Osteoblast (primary cell): ENCODE measurements around the gene KDM6B. TPM values are rescaled to one million over a fixed set of nuclear protein-coding genes. Genes with fewer than 3 reads are reported as not detected.

Source experiments
- DNase-seq: peaks from one replicate; pipeline ENCODE4 v3.0.0; 2011; ENCODE audit warnings: low spot score, mixed read lengths; ENCODE audit not compliant: insufficient read length; ENCODE audit errors: missing footprints
- H2AFZ ChIP-seq: 2 replicates; pipeline ENCODE4 v1.6.0; 2011; ENCODE audit warnings: mild to moderate bottlenecking, low read length
- H3K27ac ChIP-seq: 2 replicates; pipeline ENCODE4 v1.5.1; 2011; ENCODE audit warnings: mild to moderate bottlenecking, low read depth, low read length, moderate library complexity
- H3K27me3 ChIP-seq: 2 replicates; pipeline ENCODE4 v1.6.0; 2012; ENCODE audit warnings: mild to moderate bottlenecking, control low read depth, inconsistent platforms, low read length, moderate library complexity; ENCODE audit not compliant: insufficient read depth
- H3K36me3 ChIP-seq: 2 replicates; pipeline ENCODE4 v1.5.1; 2011; ENCODE audit warnings: mild to moderate bottlenecking, low read length, control low read depth, moderate library complexity; ENCODE audit not compliant: insufficient read depth
- H3K4me1 ChIP-seq: 2 replicates; pipeline ENCODE4 v1.5.1; 2011; ENCODE audit warnings: mild to moderate bottlenecking, low read length, control low read depth, moderate library complexity; ENCODE audit not compliant: insufficient read depth
- H3K4me2 ChIP-seq: 2 replicates; pipeline ENCODE4 v1.6.0; 2011; ENCODE audit warnings: mild to moderate bottlenecking, low read length; ENCODE audit not compliant: insufficient read depth
- H3K4me3 ChIP-seq: fragments of 200-600 bp; sonication (generic); 3 replicates; pipeline ENCODE4 v1.5.1; 2012; ENCODE audit warnings: mild to moderate bottlenecking, low read length, inconsistent platforms; ENCODE audit not compliant: insufficient read depth
- H3K79me2 ChIP-seq: 2 replicates; pipeline ENCODE4 v1.6.0; 2012; ENCODE audit warnings: mild to moderate bottlenecking, low read length, control low read depth, inconsistent platforms; ENCODE audit not compliant: insufficient read depth
- H3K9me3 ChIP-seq: 2 replicates; pipeline ENCODE4 v1.5.1; 2011; ENCODE audit warnings: low read depth, low read length, control low read depth
- H4K20me1 ChIP-seq: 2 replicates; pipeline ENCODE4 v1.6.0; 2012; ENCODE audit warnings: mild to moderate bottlenecking, low read length, control low read depth; ENCODE audit not compliant: insufficient read depth
- total RNA-seq: library from RNA; depleted of rRNA; stranded (reverse); fragments of >200 nt; gene quantifications from 2 replicates; pipeline ENCODE4 v1.2.3, GENCODE V29; 2012
- TF ChIP-seq, protein P1 (sequence below): IDR thresholded peaks from 2 replicates; pipeline ENCODE4 v1.5.1; 2011; ENCODE audit warnings: mild to moderate bottlenecking, low read depth, low read length, moderate library complexity; ENCODE audit errors: extremely low read depth

Gene KDM6B
- total RNA-seq, 1 donor = 12.3 TPM

DNA sequence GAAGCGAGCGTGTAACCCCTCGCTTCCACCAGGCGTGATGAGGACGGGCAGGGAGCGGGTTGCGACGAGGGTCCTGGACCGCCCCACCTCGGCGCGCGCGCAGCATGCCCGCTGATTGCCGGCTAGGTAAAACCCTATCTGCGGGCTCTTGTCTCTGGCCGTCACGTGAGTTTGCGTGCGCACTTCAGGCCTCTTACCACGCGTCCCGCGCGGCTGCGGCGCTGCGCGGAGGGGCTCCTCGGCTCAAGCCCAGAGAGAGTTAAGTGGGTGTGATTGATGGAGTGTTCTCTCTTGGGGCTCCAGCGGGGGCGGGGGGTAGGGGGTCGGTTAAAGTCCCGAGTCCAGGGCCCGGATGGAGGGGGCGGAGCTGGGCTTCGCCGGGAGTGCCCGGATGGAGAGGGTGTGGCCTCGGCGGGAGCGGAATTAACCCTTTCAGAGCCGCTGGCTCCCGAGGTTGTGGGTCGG, 7.9 kb downstream of the KDM6B start:
- Histone ChIP-seq H3K36me3 (peaks cover 9% of the 10 kb centered on the region), H3K4me1 (peaks cover 47% of the 10 kb centered on the region), H3K9me3 (no peaks in the 10 kb centered on the region), H2AFZ (peak overlapping the region; percentile 70), H3K4me3 (peak overlapping the region; percentile 81), H4K20me1 (peaks cover 36% of the 10 kb centered on the region), H3K27ac (peak overlapping the region; percentile 99), H3K79me2 (peaks cover 37% of the 10 kb centered on the region), H3K27me3 (no peaks in the 10 kb centered on the region), H3K4me2 (peak overlapping the region; percentile 97)
- peak; percentile 97 for DNase-seq
- TF ChIP-seq, protein P1, sequence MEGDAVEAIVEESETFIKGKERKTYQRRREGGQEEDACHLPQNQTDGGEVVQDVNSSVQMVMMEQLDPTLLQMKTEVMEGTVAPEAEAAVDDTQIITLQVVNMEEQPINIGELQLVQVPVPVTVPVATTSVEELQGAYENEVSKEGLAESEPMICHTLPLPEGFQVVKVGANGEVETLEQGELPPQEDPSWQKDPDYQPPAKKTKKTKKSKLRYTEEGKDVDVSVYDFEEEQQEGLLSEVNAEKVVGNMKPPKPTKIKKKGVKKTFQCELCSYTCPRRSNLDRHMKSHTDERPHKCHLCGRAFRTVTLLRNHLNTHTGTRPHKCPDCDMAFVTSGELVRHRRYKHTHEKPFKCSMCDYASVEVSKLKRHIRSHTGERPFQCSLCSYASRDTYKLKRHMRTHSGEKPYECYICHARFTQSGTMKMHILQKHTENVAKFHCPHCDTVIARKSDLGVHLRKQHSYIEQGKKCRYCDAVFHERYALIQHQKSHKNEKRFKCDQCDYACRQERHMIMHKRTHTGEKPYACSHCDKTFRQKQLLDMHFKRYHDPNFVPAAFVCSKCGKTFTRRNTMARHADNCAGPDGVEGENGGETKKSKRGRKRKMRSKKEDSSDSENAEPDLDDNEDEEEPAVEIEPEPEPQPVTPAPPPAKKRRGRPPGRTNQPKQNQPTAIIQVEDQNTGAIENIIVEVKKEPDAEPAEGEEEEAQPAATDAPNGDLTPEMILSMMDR = no peak

DNA sequence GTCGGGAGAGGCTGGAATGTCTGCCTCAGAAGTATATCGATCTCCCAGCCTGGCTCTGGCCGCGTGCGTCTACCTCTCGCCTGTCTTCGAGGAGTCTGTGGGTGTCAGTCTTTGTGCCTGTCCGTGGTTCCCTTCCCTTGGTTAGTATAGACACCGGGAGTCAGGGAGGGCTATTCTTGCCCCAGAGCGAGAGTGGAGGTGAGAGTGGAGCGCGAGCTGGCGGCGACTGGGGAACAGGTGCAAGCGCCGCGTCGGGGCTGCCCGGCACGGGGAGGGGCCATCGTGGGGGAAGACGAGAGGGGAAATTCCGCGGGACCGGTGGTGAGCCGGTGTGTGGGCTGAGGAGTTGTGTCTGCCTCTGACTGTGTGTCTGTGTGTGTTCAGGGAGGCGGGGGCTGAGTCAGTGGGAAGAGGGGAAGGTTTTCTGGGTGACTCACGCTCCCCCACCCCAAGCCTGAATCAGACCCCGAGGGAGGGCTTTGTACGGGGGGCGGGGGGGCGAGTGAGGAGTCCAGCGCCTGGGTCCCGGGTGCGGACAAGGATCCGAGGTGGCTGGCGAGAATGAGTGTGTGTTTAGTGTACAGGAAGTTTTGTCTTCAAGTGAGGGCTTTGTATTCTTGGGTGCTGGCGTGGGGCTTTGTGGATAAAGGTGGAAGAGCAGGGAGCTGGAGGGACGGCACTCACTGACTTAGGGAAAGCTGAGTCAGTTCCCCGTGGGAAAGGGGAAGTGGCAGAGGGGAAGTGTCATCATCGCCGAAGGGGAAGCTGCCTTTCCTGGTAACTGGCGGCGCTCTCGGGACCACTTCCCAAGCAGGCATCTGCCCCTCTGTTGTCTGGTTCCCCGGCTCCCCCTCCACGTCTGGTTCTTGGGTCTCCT, 8.6 kb downstream of the KDM6B start:
- TF ChIP-seq, protein P1 = no peak

GRCh38 chr17:7843257-7843535, 9.2 kb downstream of the KDM6B start:
- Histone ChIP-seq H3K4me2 (peak overlapping the region; percentile 97), H3K9me3 (no peaks in the 10 kb centered on the region), H3K36me3 (peaks cover 12% of the 10 kb centered on the region), H3K4me3 (peak overlapping the region; percentile 81), H3K79me2 (peaks cover 37% of the 10 kb centered on the region), H3K27me3 (no peaks in the 10 kb centered on the region), H3K27ac (peak overlapping the region; percentile 99), H4K20me1 (peaks cover 36% of the 10 kb centered on the region), H3K4me1 (peaks cover 37% of the 10 kb centered on the region), H2AFZ (peak overlapping the region; percentile 57)
- TF ChIP-seq, protein P1 = no peak
- DNase-seq = peak; percentile 60

More for the DNA sequence above, 8.6 kb downstream of the KDM6B start:
- peak; percentile 98 for DNase-seq
- H2AFZ ChIP-seq = peak overlapping the region; percentile 57
- H3K4me3 ChIP-seq = peak overlapping the region; percentile 81
- no peaks in the 10 kb centered on the region for H3K9me3 ChIP-seq
- peaks cover 36% of the 10 kb centered on the region for H4K20me1 ChIP-seq
- H3K79me2 ChIP-seq = peaks cover 37% of the 10 kb centered on the region
- H3K4me2 ChIP-seq = peak overlapping the region; percentile 97
- no peaks in the 10 kb centered on the region for H3K27me3 ChIP-seq
- peaks cover 9% of the 10 kb centered on the region for H3K36me3 ChIP-seq
- peak overlapping the region; percentile 99 for H3K27ac ChIP-seq
- H3K4me1 ChIP-seq = peaks cover 40% of the 10 kb centered on the region

DNA sequence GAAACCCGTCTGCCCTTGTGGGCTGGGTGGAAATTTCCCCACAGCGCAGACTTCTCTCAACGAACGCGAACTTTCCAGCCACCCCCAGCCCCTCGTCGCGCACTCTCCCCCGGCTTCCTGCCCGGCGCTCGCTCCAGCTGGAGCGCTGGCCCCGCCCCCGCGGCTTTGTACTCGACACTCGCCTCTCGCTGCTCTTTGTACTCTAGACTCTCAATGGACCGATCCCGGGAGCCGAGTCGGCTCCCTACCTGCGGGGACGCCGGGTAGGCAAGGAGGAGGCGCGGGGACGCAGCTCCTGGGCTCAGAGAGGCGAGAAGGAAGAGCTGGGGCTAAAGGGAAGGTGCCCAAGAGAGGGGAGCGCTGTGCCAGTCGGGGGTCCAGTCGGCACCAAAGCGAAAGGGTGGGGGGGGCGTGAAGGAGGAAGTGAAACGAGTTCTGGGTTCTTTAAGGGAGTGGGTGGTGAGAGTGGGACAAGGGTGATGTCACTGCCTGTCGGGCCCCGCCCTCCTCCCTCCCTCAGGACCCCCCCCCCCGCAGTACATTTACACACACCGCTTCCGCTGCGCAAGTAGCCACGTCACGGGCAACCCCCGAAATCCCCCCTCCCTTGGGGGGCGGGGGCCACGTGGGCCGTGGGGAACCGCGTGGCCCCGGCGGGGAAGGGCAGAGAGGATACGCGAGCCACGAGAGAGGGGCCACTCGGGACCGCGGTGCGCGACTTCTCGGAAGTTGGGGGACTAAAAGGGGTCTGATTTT, 9.7 kb downstream of the KDM6B start:
- H3K27me3 ChIP-seq = no peaks in the 10 kb centered on the region
- H3K4me1 ChIP-seq = peaks cover 33% of the 10 kb centered on the region
- peaks cover 32% of the 10 kb centered on the region for H4K20me1 ChIP-seq
- peak overlapping the region; percentile 99 for H3K27ac ChIP-seq
- TF ChIP-seq, protein P1 = no peak
- H3K36me3 ChIP-seq = peaks cover 14% of the 10 kb centered on the region
- H3K79me2 ChIP-seq = peaks cover 34% of the 10 kb centered on the region
- H2AFZ ChIP-seq = peak overlapping the region; percentile 64
- peak; percentile 99 for DNase-seq
- peak overlapping the region; percentile 81 for H3K4me3 ChIP-seq
- H3K4me2 ChIP-seq = peak overlapping the region; percentile 97
- H3K9me3 ChIP-seq = no peaks in the 10 kb centered on the region
